H1 (cell line): Measurements from ENCODE around the gene CRIP1. TPM values are rescaled to one million over a fixed set of nuclear protein-coding genes. Genes with fewer than 3 reads are reported as not detected.

Source experiments
- POLR2AphosphoS5 ChIP-seq: IDR thresholded peaks from 2 replicates; pipeline ENCODE4 v1.6.1; 2011; ENCODE audit warnings: low read depth, low read length
- SP2 ChIP-seq: IDR thresholded peaks from 2 replicates; pipeline ENCODE4 v1.6.1; 2012; ENCODE audit warnings: mild to moderate bottlenecking, low read length, inconsistent platforms
- polyA plus RNA-seq, 7 experiments: library from polyadenylated mRNA; depleted of rRNA in 3 of 7; stranded (reverse) in 5 of 7; unstranded in 2 of 7; fragments of >200 nt in 5 of 7; fragments of 200-250 nt in 2 of 7; gene quantifications; 1 replicate in 5 of 7; 2 replicates in 1 of 7; 4 replicates in 1 of 7; pipeline versions ENCODE4 v1.2.1 to v1.2.3, GENCODE V29; 2011 to 2013; ENCODE audit warnings: missing spikeins in 2 of 7, mixed read lengths in 2 of 7
- total RNA-seq: library from RNA; stranded (reverse); fragmentation: NEBNext Ultra II Directional; extraction: Animal tissue kit (Norgen Biotek cat#: 25700); gene quantifications from 2 replicates; pipeline ENCODE4 v1.2.1, GENCODE V29; 2021

The CRIP1 gene
- total and polyA plus RNA-seq, 2 of the 8 experiments (the other 6 are each of a cell fraction or from before 2014, with no cell fraction given): 1.2 to 2.2 TPM

- TF ChIP-seq SP2 (no peak), POLR2AphosphoS5 (no peak)
Observed at GRCh38 chr14:105467942-105468471, 18.7 kb upstream of the CRIP1 start (continued).
